Islet of Langerhans (tissue), 1 donor: Measurements from ENCODE around the gene ADAMTS7.

Experiments used
- FAIRE-seq: peaks from one replicate; lab custom pipeline; 2011; peaks lifted over from hg19 to GRCh38; lab: Jason Lieb, UNC

The ADAMTS7 gene

GRCh38 chr15:78718837-78719236 lies 92.4 kb downstream of the ADAMTS7 start:
- no peak for FAIRE-seq

GRCh38 chr15:78717956-78718656 lies 93.2 kb downstream of the ADAMTS7 start:
- no peak for FAIRE-seq

DNA sequence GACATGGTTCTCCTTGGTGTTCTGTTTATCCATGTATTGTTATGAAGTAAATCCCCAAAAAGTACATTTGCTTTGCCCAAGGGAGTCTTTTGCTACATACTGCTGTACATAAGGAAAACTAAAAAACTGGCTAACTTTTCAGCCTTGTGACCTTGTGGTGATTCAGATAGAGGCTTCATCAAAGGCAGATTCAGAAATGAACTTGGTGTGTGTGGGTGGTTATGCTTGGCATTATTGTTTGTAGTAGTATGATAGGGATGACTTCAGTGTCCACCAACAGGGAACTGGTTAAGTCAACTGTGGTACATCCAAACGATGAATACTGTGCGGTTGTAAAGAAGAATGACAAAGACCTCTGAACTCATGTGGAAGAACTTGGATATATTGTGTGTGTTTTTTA lies 94.6 kb downstream of the ADAMTS7 start:
- no peak for FAIRE-seq

DNA sequence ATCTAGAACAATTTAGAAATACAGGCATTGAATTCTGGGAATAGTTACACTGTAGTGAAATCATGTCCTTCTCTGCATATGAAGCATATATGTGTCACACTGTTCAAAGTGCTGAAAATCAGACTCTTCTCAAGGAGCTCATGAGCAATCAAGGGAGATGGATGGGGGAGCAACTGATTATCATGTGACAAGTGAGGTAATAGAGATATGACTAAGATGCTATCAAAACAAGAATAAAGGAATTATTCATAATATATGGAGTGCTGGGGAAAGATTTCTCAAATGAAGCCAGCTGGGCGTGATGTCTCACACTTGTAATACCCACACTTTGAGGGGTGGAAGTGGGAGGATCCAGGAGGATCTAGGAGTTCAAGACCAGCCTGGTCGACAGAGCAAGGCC lies 95.3 kb downstream of the ADAMTS7 start:
- FAIRE-seq: no peak

GRCh38 chr15:78715434-78715833 lies 95.8 kb downstream of the ADAMTS7 start:
- no peak for FAIRE-seq

- FAIRE-seq: no peak
Observed at GRCh38 chr15:78714890-78715289, 96.4 kb downstream of the ADAMTS7 start.

GRCh38 chr15:78712797-78713515 lies 98.3 kb downstream of the ADAMTS7 start:
- FAIRE-seq: no peak

- no peak for FAIRE-seq
Observed at GRCh38 chr15:78711638-78712037, 99.6 kb downstream of the ADAMTS7 start.

- FAIRE-seq: no peak
Observed at GRCh38 chr15:78709263-78709882, 101.9 kb downstream of the ADAMTS7 start.
